Left lobe of liver (tissue), 2 donors: ENCODE measurements around the gene ATP8B1. TPM values are rescaled to one million over a fixed set of nuclear protein-coding genes. Genes with fewer than 3 reads are reported as not detected.
"Not testable (repeated sequence)": the region's sequence is repeated elsewhere in the genome, so short reads cannot be mapped to it uniquely, and the experiment has no call there.

Experiments
- ATAC-seq: fragments of 200-7000 bp; cut with Tn5 transposase; one replicate; pipeline ENCODE4 v1.9.1; 2020; ENCODE audit warnings: mild to moderate bottlenecking, moderate library complexity
- DNase-seq: peaks from one replicate; pipeline ENCODE4 v3.0.0-alpha.2; 2020; ENCODE audit warnings: low spot score
- total RNA-seq: library from RNA; stranded (reverse); gene quantifications from one replicate; pipeline ENCODE4 v1.2.1, GENCODE V29; 2021
- donor health status: DM: no; HTN: no; CAD: no; lungs with moderate emphysema.
- donor health status: DM: no; HTN: yes; CAD: no.

Gene ATP8B1
- total RNA-seq, 1 donor from 2014 or later = 12.1 TPM

DNA sequence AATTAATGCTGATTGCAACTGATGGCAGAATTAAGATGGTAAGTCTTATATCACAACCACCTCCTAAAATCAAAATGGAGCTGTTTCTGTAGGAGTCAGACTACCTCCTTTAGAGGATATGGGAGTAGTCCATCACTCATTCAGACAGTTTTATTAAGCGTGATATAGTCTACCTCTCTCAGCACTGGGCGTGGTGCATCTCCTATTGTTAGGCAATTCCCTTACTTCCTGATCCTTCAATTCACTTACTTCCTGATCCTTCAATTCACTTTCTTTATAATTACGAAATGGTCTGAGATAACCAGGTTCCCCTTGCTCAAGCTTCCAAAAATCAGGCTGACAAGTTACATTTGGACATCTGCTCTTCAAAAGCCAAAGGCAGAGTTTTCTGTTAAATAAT is 31.9 kb downstream of the ATP8B1 start:
- ATAC-seq (peak; percentile 17), DNase-seq (no peak)

DNA sequence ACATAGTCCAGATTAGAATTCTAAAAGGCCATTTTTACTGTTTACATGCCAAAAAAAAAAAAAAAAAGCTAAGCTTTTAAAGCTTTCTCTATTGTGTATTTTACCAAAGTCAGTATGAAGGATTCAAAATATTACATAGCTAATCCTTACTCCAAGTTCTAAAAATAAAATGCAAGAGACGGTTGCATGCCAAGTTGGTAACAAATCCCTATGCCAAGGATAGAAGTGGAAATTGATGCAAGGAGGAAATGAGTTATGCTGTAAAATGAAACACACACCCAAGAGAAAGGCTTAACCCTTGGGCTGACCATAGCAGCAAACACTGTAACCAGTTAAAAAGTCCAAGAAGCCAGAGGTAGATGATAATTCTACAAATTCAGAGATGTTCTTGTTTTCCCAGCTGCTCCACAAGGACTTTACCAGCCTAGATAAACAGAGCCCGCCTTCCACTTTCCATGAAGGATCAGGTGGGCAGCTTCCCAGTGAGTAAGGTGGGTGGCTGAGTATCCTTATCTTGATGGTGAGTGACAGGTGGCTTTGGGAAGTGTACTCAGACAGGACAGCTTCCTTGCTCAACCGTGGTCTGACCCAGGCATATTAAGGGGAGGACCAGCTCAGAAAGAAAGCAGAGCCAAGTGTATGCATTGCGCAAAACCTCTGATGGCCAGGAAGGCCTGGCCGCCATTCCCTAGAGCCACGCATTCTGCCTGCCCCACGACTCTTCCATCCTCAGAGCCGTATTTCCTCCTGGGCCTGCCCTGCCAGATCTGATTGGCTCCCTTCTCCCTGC is 34.4 kb downstream of the ATP8B1 start:
- DNase-seq = no peak
- ATAC-seq = no peak

DNA sequence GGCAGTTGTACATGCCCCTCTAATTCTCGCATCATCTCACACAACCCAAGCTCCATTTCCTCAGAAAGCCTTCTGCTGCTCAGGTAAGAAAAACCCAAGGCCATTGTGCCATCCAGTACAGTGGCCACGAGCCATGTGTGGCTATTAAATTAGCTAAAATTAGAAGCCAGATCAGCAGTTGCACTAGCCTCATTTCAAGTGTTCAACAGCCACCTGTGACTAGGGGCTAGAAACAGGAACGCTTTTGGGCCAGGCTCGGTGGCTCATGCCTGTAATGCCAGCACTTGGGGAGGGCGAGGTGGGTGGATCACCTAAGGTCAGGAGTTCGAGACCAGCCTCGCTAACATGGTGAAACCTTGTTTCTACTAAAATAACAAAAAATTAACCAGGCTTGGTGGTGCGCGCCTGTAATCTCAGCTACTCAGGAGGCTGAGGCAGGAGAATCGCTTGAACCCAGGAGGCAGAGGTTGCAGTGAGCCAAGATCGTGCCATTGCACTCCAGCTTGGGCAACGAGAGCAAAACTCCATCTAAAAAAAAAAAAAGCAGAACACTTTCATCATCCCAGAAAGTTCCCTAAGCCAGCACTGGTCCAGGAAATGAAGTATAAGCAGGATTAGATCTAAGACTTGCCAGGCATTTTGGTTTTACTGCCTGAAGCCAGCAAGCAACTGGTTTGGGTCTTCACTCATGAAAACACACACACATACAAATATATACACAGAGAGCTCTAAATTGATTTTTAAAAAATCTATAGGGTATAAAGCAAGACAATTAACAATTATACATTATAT is 35.7 kb downstream of the ATP8B1 start:
- DNase-seq = no peak

DNA sequence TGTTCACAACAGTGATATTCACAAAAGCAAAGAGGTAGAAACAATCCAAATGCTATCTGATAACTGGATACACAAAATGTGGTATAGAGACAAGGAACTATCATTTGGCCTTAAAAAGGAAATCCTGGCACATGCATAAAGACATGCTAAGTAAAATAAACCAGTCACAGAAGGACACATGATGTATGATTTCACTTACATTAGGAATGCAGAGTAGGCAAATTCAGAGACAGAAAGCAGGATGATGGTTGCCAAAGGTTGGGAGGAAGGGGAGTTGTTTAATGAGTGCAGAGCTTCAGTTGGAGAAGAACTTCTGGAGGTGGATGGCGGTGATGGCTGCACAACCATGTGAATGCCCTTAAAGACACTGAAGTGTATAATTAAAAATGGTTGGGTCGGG is 38.1 kb downstream of the ATP8B1 start:
- ATAC-seq (no peak), DNase-seq (no peak)

More for the DNA sequence above, 35.7 kb downstream of the ATP8B1 start:
- ATAC-seq = no peak

DNA sequence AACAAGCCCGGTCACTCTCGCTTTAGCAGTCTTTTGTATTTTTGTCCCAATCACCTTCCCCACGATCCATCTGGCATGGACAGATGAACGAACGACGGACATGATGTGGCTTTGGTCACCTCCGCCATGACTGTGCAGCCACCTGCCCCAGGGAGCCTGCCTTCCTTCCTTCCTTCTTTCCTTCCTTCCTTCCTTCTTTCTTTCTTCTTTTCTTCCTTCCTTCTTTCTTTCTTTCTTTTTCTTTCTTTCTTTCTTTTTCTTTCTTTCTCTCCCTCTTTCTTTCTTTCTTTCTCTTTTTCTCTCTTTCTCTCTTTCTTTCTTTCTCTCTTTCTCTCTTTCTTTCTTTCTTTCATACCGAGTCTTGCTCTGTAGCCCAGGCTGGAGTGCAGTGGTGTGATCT is 39.0 kb downstream of the ATP8B1 start:
- no peak for ATAC-seq
- DNase-seq = no peak

DNA sequence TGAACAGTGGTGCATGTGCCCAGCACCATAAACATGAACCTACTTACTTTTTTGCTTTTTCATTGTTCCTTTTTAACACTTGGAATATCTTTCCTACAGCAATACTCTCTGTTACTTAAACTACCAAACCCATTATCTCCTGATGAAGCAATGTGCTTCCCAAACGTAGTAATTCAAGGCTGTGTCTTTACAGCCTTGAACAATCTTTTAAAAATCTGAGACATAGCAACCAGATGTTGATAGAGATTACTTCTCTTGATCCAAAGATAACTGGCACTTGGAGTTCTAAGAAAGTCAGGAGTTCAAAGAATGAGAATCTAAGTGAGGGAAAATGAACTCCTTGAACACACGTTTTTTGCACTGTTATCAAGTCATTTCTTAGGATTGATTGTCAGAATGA is 40.4 kb downstream of the ATP8B1 start:
- ATAC-seq = no peak
- DNase-seq = no peak

DNA sequence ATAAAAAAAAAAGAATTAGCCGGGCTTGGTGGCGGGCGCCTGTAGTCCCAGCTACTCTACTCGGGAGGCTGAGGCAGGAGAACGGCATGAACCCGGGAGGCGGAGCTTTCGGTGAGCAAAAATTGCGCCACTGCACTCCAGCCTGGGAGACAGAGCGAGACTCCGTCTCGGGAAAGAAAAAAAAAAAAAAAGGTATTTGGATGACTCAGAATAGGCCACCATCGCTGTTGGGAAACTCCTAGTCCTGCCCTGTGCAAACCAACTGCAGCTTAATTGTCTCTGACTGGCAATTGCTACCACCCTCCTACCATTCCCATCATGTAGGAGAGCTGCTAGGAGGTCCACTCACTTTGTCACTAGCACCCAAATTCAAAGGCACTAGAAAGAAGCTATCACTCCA is 43.5 kb downstream of the ATP8B1 start:
- no peak for DNase-seq
- no peak for ATAC-seq

DNA sequence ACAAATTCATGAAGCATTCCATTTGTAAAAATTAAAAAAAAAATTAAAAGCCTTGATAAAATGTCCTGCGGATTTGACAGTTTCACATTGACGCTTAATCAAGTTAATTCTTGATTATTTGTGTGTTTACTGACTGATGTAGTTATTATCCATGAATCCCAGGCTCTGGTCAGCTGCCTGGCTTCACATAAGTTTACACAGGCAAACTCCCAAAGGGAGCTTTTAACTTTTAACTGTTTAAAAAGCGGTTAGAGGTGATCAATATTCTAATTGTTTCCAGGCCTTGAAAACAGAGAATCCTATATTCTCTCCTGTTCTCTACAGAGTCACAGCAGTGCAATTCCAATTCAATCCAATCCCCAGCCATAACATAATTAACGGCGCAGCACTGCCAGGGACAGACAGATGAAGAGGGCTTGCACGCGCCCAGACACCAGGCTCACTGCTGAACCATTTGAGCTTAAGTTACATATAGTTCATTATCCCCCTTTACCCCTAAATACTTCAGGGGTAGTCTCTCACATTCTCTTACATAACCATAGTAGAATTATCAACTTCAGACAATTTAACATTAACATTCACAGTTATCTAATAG is 47.5 kb downstream of the ATP8B1 start:
- no peak for DNase-seq

DNA sequence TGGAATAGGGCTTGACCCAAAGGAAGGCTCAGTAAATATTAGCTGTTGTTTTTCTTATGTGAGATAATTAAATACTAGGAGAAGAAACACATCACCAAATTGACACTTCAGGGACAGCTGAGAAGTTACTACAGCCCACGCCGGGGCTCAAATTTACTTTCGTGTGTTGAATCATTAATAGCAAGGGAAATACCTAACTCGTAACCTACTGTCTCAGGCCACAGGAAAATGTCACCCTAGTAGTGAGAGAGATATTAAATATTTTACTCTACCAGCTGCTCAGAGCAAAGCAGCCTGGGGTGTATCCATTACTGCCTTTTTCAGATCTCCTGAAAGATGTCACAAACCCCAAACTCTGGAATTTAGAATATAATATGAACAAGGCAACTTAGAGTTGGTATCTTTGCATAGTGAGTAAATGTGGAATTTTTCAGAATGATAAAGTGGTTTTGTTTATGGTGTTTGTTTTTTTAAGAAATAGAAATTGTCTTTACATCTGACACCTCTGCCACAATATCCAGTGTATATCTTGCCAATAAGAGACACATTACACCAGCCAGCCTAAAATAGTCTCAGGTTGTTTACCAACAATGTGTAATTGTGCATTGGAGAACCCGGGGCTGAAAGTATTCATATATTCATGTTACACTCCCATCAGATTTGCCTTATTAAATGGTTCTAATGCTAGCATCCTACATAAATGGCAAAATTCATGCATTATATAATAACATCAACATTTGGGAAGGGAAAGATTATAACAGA is 48.4 kb downstream of the ATP8B1 start:
- ATAC-seq (no peak), DNase-seq (no peak)

More for the DNA sequence above, 47.5 kb downstream of the ATP8B1 start:
- ATAC-seq = peak; percentile 87

DNA sequence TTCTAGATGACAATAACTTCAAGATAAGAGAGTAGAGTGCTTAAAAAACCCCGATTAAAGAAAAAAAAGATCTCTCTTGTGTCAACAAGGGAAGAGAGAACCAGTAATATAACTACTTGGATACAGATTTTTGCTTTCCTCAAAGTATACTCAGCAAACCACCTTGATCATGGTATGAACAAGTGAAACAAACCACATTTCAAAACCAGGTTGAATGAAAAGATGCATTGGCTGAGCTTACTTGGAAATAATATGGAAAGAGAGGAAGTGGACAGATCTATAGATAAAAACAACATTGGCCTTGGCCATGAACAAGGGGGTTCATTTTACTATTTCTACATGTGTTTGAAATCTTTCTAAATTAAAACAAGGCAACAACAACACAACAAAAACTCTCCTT is 50.1 kb downstream of the ATP8B1 start:
- ATAC-seq (no peak), DNase-seq (no peak)

DNA sequence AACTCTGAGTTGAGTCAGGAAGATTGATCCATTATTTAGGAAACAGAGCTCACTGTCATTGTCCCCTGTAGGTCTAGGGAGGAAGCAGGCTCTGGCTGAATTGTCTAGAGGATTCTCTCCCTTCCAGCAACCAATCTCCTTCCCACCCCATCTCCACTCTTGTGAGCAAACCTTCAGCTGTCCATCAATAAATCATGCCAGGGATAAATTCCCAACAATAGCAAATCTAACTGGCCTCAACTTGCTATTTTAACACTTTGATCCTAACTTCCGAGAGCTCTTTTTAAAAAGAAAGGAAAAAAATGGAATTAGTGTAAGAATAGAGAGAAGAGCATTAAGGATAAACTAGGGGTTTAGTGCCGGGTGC is 53.5 kb downstream of the ATP8B1 start:
- ATAC-seq = no peak
- DNase-seq = no peak

DNA sequence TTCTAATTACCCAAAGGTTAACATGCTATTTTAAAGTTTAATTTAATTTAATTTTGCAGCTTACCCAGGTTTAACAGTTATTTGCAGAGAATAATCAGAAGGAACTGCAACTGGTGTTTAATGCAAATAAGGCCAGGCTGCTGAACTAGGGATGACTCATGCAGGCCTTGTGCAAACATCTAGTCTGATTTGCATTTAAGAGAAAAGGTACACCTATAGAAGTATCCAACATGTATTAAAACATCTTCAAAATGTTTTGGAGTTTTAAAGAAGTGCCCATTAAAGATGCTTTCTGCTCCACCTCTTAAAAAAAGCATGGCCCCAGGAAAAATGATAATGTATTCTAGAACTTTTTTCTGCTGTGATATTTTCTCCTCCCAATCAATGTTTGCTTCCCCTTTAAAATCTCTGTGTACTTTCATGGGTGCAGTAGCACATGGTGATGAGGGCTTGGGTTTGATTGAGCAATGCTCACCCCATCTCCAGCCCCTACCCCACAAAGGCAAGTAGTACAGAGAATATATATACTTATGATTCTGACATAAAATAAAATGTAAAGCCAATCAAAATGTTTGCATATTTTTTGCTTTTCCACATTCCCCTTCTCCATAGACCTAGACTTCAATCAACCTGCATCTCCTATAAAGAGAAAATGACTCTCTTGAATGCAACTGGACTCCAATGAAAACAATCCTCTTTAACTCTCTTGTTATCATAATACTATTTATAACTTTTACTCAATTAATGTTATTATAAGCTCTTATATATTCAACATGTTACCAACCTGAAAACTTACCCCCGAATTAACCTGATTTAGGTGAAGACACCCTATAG is 54.1 kb downstream of the ATP8B1 start:
- DNase-seq (no peak), ATAC-seq (peak; percentile 89)

DNA sequence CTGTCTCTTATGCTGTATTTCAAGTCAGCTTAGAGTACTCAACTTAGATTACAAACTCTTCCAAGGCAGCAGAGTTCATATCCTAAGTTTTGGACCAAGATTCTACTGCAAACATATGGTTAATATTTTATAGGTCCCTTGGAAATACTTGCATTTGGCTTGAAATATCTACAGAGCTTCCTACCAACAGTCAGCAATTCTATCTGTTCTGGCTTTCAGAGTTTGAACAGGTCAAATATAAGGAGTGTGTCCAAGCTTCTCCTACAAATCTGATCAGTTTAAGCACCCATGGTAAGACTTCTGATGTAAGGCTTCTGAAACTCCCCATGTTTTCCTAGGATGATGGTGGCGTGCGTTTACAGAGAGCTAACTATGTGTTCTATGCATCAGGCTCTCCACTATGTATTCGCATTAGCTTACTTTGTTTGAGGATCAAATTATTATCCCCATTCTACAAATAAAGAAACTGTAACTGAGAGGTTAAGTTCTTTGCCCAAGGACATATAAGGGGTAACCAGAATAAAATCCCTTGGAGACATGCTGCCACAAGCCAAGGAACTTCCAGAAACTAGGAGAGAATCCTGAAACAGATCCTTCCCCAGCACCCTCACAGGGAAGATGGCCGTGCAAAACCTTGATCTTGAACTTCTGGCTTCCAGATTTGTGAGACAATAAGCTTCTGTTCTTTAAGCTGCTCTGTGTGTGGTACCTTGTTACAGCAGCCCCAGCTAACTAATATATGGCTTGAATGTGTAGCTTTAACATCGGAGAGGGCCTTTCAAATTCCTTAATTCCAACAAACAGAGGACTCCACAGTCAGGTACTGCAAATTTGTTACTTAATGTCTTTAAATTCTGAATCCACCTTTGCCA is 55.1 kb downstream of the ATP8B1 start:
- DNase-seq (no peak), ATAC-seq (peak; percentile 54)

DNA sequence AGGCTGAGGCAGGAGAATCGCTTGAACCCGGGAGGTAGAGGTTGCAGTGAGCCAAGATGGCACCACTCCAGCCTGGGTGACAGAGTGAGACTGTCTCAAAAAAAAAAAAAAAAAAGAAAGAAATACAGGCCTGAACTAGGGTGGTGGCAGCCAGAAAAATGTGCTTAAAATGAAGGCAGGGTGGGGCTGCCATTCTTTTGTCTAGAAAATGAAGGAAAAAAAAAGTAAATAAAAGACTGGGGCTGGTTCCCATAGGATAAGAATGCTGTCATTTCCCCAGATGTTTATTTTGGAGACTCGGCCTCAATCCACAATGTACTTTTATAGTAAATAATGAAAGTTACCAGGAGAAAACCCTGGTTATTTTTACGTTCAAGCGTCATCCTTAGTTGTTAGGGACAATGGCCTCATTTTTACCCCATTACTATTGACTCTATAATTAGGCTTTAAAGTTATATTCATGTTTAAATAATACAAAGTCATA is 58.9 kb downstream of the ATP8B1 start:
- ATAC-seq (no peak), DNase-seq (no peak)

DNA sequence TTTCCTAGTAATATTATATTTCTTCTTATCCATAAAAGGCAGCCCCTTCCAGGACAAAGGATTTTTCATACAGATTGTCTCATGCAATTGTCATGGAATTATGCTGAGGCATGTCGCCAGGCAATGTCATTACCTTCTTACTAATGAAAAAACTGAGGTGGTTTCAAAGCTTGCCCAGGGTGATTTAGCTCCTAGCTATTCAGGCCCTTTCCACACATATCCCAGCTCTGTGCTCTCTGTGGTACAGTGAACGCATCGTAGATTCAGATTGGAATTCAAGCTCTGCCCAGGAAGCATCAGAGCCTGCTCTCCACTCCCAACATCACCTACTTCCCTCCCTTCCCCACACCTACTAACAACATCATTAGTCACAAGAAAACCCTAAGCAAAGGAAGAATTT is 60.1 kb downstream of the ATP8B1 start:
- ATAC-seq (no peak), DNase-seq (no peak)

DNA sequence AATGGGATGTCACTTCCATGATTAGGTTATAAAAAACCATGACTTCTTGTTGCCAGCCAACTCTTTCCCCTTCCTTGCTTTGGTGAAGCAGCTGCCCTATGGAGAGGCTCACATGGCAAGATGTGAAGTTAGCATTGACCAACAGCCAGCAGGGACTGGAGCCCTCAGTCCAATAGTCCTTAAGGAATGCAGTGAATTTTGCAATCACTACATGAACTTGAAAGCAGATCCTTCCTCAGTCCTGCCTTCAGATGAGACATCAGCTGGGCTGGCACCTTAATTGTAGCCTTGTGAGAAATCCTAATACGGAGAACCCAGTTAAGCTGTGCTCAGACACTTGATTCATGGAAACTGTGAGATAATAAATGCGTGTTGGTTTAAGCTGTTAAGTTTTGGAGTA is 61.8 kb downstream of the ATP8B1 start:
- ATAC-seq (no peak), DNase-seq (no peak)

DNA sequence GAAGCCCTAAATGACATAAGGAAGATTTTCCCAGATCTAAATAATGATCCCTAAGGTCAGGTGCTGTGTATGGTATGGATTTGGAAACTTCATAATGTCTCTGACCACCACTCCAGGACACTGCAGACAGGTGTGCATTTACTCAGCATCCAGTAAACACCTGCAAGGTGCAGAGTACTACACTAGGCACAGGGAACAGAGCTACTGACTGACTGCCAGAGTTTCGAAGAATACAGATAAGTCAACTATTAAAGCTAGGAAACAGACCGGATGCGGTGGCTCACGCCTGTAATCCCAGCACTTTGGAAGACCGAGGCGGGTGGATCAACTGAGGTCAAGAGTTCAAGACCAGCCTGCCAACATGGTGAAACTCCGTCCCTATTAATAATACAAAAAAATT is 65.0 kb downstream of the ATP8B1 start:
- DNase-seq = no peak
- ATAC-seq = peak; percentile 71

DNA sequence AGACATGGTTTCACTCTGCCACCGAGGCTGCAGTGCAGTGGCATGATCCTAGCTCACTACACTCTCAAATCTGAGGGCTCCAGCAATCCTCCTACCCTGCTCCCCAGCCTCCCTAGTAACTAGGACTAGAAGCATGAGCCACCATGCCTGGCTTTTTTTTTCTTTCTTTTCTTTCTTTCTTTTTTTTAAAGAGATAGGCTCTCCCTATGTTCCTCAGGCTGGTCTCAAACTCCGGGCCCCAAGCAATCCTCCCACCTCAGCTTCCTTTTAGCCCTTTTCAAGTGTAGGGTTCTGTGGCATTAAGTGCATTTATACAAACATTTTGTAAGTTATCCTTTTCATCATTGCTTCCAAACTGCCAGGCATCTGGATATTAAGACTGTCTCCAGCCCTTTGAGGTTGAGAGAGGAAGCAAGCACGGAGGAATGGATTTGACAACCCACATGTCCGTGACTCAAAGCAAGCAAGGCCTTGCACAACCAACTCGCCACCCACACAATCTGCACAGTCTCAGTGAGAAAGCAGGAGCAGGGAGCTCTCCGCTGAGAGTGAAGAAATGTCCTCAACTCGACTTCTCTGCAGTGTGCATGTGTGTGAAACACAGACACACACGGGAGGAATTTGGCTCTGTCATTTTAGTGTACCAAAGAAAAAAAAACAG is 65.6 kb downstream of the ATP8B1 start:
- DNase-seq (peak; percentile 73), ATAC-seq (peak; percentile 89)

DNA sequence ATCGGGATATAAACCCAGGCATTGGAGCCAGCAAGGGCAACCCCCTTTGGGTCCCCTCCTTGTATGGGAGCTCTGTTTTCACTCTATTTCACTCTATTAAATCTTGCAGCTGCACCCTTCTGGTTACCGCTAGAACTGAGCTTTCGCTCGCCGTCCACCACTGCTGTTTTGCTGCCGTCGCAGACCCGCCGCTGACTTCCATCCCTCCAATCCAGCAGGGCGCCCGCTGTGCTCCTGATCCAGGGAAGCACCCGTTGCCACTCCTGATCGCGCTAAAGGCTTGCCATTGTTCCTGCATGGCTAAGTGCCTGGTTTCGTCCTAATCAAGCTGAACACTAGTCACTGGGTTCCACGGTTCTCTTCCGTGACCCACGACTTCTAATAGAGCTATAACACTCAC is 68.1 kb downstream of the ATP8B1 start:
- not testable (repeated sequence) for DNase-seq, ATAC-seq
